IMR-90 (cell line): ENCODE measurements around the gene AUTS2. TPM values are rescaled to one million over a fixed set of nuclear protein-coding genes. Genes with fewer than 3 reads are reported as not detected.

ENCODE experiments used
- ATAC-seq: fragments of 200-7000 bp; cut with Tn5 transposase; 2 replicates; pipeline ENCODE4 v1.9.1; 2020; ENCODE audit warnings: low read depth, mild to moderate bottlenecking, moderate library complexity
- BruUV-seq: library from RNA; stranded (reverse); fragments of 400-500 nt; replicated peaks from 2 replicates; lab custom pipeline; 2021; lab: Mats Ljungman, UMichigan
- CTCF ChIA-PET: fragments of 300-600 bp; formaldehyde crosslinking; extraction: SDS; loops from one replicate; lab custom pipeline; 2021; ENCODE audit warnings: antibody characterized with exemption; lab: Yijun Ruan, JAX
- POLR2A ChIA-PET: fragments of 300-600 bp; sonication (Branson Sonifier 250); formaldehyde crosslinking; loops from one replicate; lab custom pipeline; 2022; ENCODE audit warnings: antibody characterized with exemption; ENCODE audit not compliant: unreplicated experiment; lab: Charles Lee
- DNase-seq: peaks from one replicate; pipeline ENCODE4 v3.0.0; 2013
- H2AFZ ChIP-seq: replicated peaks from 2 replicates; pipeline ENCODE3; 2013; ENCODE audit warnings: low read length, mild to moderate bottlenecking; ENCODE audit not compliant: poor library complexity
- H2AK5ac ChIP-seq: 2 replicates; pipeline ENCODE4 v1.6.1; 2013; ENCODE audit warnings: low read depth, low read length, inconsistent platforms
- H2AK9ac ChIP-seq: replicated peaks from 2 replicates; pipeline ENCODE3; 2013; ENCODE audit warnings: mild to moderate bottlenecking, low read depth, low read length, moderate library complexity; ENCODE audit not compliant: poor library complexity
- H2BK120ac ChIP-seq: 2 replicates; pipeline ENCODE4 v1.6.1; 2013; ENCODE audit warnings: low read depth, low read length, inconsistent platforms
- H2BK15ac ChIP-seq: 3 replicates; pipeline ENCODE4 v1.6.1; 2013; ENCODE audit warnings: low read depth, low read length, inconsistent platforms
- H2BK20ac ChIP-seq: 2 replicates; pipeline ENCODE4 v1.6.1; 2013; ENCODE audit warnings: low read depth, mild to moderate bottlenecking, inconsistent platforms, low read length, moderate library complexity
- H2BK5ac ChIP-seq: 2 replicates; pipeline ENCODE4 v1.6.1; 2013; ENCODE audit warnings: mild to moderate bottlenecking, low read depth, low read length, inconsistent platforms; ENCODE audit not compliant: poor library complexity, severe bottlenecking
- H3K14ac ChIP-seq: replicated peaks from 2 replicates; pipeline ENCODE4 v1.6.1; 2013; ENCODE audit warnings: low read depth, low read length, inconsistent platforms
- H3K18ac ChIP-seq: 2 replicates; pipeline ENCODE4 v1.6.1; 2013; ENCODE audit warnings: low read depth, low read length, control low read depth
- H3K23ac ChIP-seq: 2 replicates; pipeline ENCODE4 v1.6.1; 2013; ENCODE audit warnings: low read depth, low read length, inconsistent platforms
- H3K27ac ChIP-seq: 2 replicates; pipeline ENCODE4 v1.5.1; 2013; ENCODE audit warnings: mild to moderate bottlenecking, control low read depth, low read length; ENCODE audit not compliant: insufficient read depth
- H3K27me3 ChIP-seq: 2 replicates; pipeline ENCODE4 v1.6.1; 2013; ENCODE audit warnings: low read length; ENCODE audit not compliant: control insufficient read depth, insufficient read depth
- H3K36me3 ChIP-seq: 2 replicates; pipeline ENCODE4 v1.6.1; 2013; ENCODE audit warnings: low read length, mixed read lengths; ENCODE audit not compliant: control insufficient read depth, insufficient read depth
- H3K4ac ChIP-seq: 2 replicates; pipeline ENCODE4 v1.6.1; 2013; ENCODE audit warnings: low read depth, low read length, inconsistent platforms
- H3K4me1 ChIP-seq: 2 replicates; pipeline ENCODE4 v1.6.1; 2013; ENCODE audit warnings: low read length, mixed read lengths; ENCODE audit not compliant: control insufficient read depth, insufficient read depth
- H3K4me2 ChIP-seq: 2 replicates; pipeline ENCODE4 v1.6.1; 2013; ENCODE audit warnings: low read depth, mild to moderate bottlenecking, control low read depth, low read length, moderate library complexity
- H3K4me3 ChIP-seq: 2 replicates; pipeline ENCODE4 v1.5.1; 2013; ENCODE audit warnings: low read depth, mild to moderate bottlenecking, control low read depth, low read length, moderate library complexity; ENCODE audit not compliant: insufficient read depth
- H3K56ac ChIP-seq: 2 replicates; pipeline ENCODE4 v1.6.1; 2013; ENCODE audit warnings: low read length, inconsistent platforms; ENCODE audit not compliant: insufficient read depth; ENCODE audit errors: extremely low read depth
- H3K79me1 ChIP-seq, 2 experiments: 2 replicates each; pipeline ENCODE4 v1.6.1; 2013; ENCODE audit warnings: low read length in 2 of 2, inconsistent platforms in 1 of 2, low read depth in 1 of 2
- H3K9ac ChIP-seq: 2 replicates; pipeline ENCODE4 v1.6.1; 2013; ENCODE audit warnings: low read depth, low read length, control low read depth
- H3K9me1 ChIP-seq: 2 replicates; pipeline ENCODE4 v1.6.1; 2013; ENCODE audit warnings: low read length, inconsistent platforms; ENCODE audit not compliant: insufficient read depth
- H3K9me3 ChIP-seq: 2 replicates; pipeline ENCODE4 v1.6.1; 2013; ENCODE audit warnings: low read length; ENCODE audit not compliant: control insufficient read depth, insufficient read depth
- H4K20me1 ChIP-seq: 2 replicates; pipeline ENCODE4 v1.6.1; 2013; ENCODE audit warnings: low read length, inconsistent platforms; ENCODE audit not compliant: insufficient read depth
- H4K5ac ChIP-seq: 2 replicates; pipeline ENCODE4 v1.6.1; 2013; ENCODE audit warnings: mild to moderate bottlenecking, low read depth, low read length, control low read depth
- H4K8ac ChIP-seq, 2 experiments: 2 replicates each; pipeline ENCODE4 v1.6.1; 2013; ENCODE audit warnings: low read depth in 2 of 2, low read length in 2 of 2, control low read depth in 1 of 2, inconsistent platforms in 1 of 2
- H4K91ac ChIP-seq: 2 replicates; pipeline ENCODE4 v1.6.1; 2013; ENCODE audit warnings: low read depth, low read length, inconsistent platforms; ENCODE audit not compliant: insufficient read depth
- BHLHE40 ChIP-seq: fragments of 150-350 bp; IDR thresholded peaks from 2 replicates; pipeline ENCODE4 v1.6.1; 2016; ENCODE audit warnings: mild to moderate bottlenecking, low read depth, low read length
- CEBPB ChIP-seq: IDR thresholded peaks from 2 replicates; pipeline ENCODE4 v1.6.1; 2012; ENCODE audit warnings: low read depth, low read length, improper control_type of control experiment
- CHD1 ChIP-seq: IDR thresholded peaks from 2 replicates; pipeline ENCODE4 v1.6.1; 2012; ENCODE audit warnings: low read depth, low read length, improper control_type of control experiment
- FOS ChIP-seq: fragments of 150-350 bp; IDR thresholded peaks from 2 replicates; pipeline ENCODE4 v1.6.1; 2016; ENCODE audit warnings: low read depth, low read length
- MAFK ChIP-seq: IDR thresholded peaks from 2 replicates; pipeline ENCODE4 v1.6.1; 2012; ENCODE audit warnings: low read depth, low read length, improper control_type of control experiment
- MAZ ChIP-seq: IDR thresholded peaks from 2 replicates; pipeline ENCODE4 v1.6.1; 2012; ENCODE audit warnings: low read depth, mild to moderate bottlenecking, low read length, improper control_type of control experiment, moderate library complexity, borderline replicate concordance
- MXI1 ChIP-seq: IDR thresholded peaks from 2 replicates; pipeline ENCODE4 v1.6.1; 2012; ENCODE audit warnings: low read depth, mild to moderate bottlenecking, low read length, moderate library complexity, borderline replicate concordance
- POLR2A ChIP-seq: IDR thresholded peaks from 2 replicates; pipeline ENCODE4 v1.6.1; 2012; ENCODE audit warnings: mild to moderate bottlenecking, low read depth, low read length
- RAD21 ChIP-seq: IDR thresholded peaks from 2 replicates; pipeline ENCODE4 v1.6.1; 2012; ENCODE audit warnings: low read length, improper control_type of control experiment
- RCOR1 ChIP-seq: IDR thresholded peaks from 2 replicates; pipeline ENCODE4 v1.6.1; 2012; ENCODE audit warnings: mild to moderate bottlenecking, low read length, improper control_type of control experiment; ENCODE audit not compliant: insufficient replicate concordance
- RFX5 ChIP-seq: IDR thresholded peaks from 2 replicates; pipeline ENCODE4 v1.8.0; 2012; ENCODE audit warnings: low read depth, mild to moderate bottlenecking, low read length, moderate library complexity
- SMC3 ChIP-seq: fragments of 150-350 bp; IDR thresholded peaks from 2 replicates; pipeline ENCODE4 v1.6.1; 2016; ENCODE audit warnings: low read depth, mild to moderate bottlenecking, antibody characterized with exemption, low read length, moderate library complexity
- WGBS, 2 experiments: methylation state at CpG; one replicate each; pipeline versions ENCODE4 v1.1.5 to v1.1.7; 2013; ENCODE audit warnings: missing lambda C conversion rate in 2 of 2; ENCODE audit not compliant: insufficient read length in 1 of 2; ENCODE audit errors: extremely low coverage in 2 of 2; 5-methylcytosine and 5-hydroxymethylcytosine counted together
- dilution Hi-C: fragments of 300-500 bp; cut with HindIII; formaldehyde crosslinking; loops from one replicate; pipeline ENCODE4 v1.14.3; 2018; ENCODE audit warnings: low sequenced_read_pairs; ENCODE audit not compliant: unreplicated experiment
- in situ Hi-C: fragments of 300-500 bp; cut with MboI; formaldehyde crosslinking; loops from 3 replicates; pipeline ENCODE4 v1.14.3; 2019; ENCODE audit warnings: low sequenced_read_pairs, inconsistent platforms, mixed read lengths
- intact Hi-C: fragments of 100-400 bp; cut with micrococcal nuclease; formaldehyde crosslinking; loops from 2 replicates; pipeline ENCODE4 v1.10.0; 2022
- polyA plus RNA-seq, 3 experiments: library from polyadenylated mRNA; depleted of rRNA; stranded (reverse); fragments of >200 nt; gene quantifications; 2 replicates each; pipeline ENCODE4 v1.2.3, GENCODE V29; 2012; ENCODE audit warnings: low replicate concordance in 1 of 3
- total RNA-seq: library from RNA; depleted of rRNA; stranded (reverse); fragments of >200 nt; gene quantifications from 2 replicates; pipeline ENCODE4 v1.2.3, GENCODE V29; 2012
- TF ChIP-seq, protein P1 (sequence below): fragments of 150-350 bp; IDR thresholded peaks from 2 replicates; pipeline ENCODE4 v1.6.1; 2016; ENCODE audit warnings: low read depth, mild to moderate bottlenecking, low read length, moderate library complexity, borderline replicate concordance
- TF ChIP-seq, protein P2 (sequence below): fragments of 150-350 bp; IDR thresholded peaks from 2 replicates; pipeline ENCODE4 v1.6.1; 2017; ENCODE audit warnings: mild to moderate bottlenecking, antibody characterized with exemption, low read length, low read depth
- TF ChIP-seq, protein P3 (sequence below): conservative IDR thresholded peaks from 2 replicates; pipeline ENCODE4 v1.5.1; 2012; ENCODE audit warnings: mild to moderate bottlenecking, low read depth, low read length, improper control_type of control experiment

AUTS2 gene
- total and polyA plus RNA-seq, 2 of the 4 experiments (the other 2 are of a cell fraction) = 0.90 to 3.0 TPM

GRCh38 chr7:70634071-70634470 is 1035.8 kb downstream of the AUTS2 start:
- Histone ChIP-seq H3K4me1 (peaks cover 11% of the 10 kb centered on the region), H2AK9ac (peak overlapping the region; percentile 70), H3K56ac (no peak overlapping the region), H3K4me2 (no peak overlapping the region), H2AFZ (peak overlapping the region; percentile 85), H3K9me3 (no peaks in the 10 kb centered on the region), H3K36me3 (no peaks in the 10 kb centered on the region), H3K18ac (no peak overlapping the region; the same call in 1 of the 2 replicates), H2BK5ac (peak overlapping the region; percentile 75), H4K91ac (peak overlapping the region; percentile 22; the same call in 1 of the 2 replicates), H4K8ac (peak overlapping the region in 1 of 2 experiments; percentile 7; a peak in 1 of 4 replicates), H4K5ac (no peak overlapping the region; the same call in 1 of the 2 replicates), H2AK5ac (no peak overlapping the region; the same call in 1 of the 2 replicates), H3K79me1 (no peaks in the 10 kb centered on the region), H3K4me3 (no peak overlapping the region), H3K27me3 (no peaks in the 10 kb centered on the region), H2BK120ac (peak overlapping the region; percentile 55), H4K20me1 (no peaks in the 10 kb centered on the region), H3K9ac (no peak overlapping the region), H3K9me1 (peaks cover 14% of the 10 kb centered on the region), H3K27ac (no peak overlapping the region), H3K23ac (no peak overlapping the region), H3K4ac (0 out of 2 replicates have a peak overlapping the region, but pooled peaks have one; percentile 54), H2BK20ac (peak overlapping the region; percentile 76; the same call in 1 of the 2 replicates), H3K14ac (no peak overlapping the region; the same call in 1 of the 2 replicates), H2BK15ac (0 out of 3 replicates have a peak overlapping the region, but pooled peaks have one; percentile 16)
- dilution Hi-C loops (no loop called here), intact Hi-C loops (no loop called here), in situ Hi-C loops (no loop called here)
- no peak for ATAC-seq
- DNase-seq = no peak
- BruUV-seq = no TSS peak
- WGBS, 2 experiments = 94% methylated on average over 5 of the region's 8 CpGs; no CpG with 5 or more reads in 1 of the 2 experiments
- CTCF ChIA-PET = no interaction called here
- POLR2A ChIA-PET = no interaction called here
- TF ChIP-seq RFX5 (no peak), POLR2A (no peak), RCOR1 (no peak), RAD21 (no peak), CHD1 (no peak), CEBPB (no peak), SMC3 (no peak), MXI1 (no peak), MAFK (no peak), FOS (no peak), MAZ (no peak), BHLHE40 (no peak)
- TF ChIP-seq, protein P1, sequence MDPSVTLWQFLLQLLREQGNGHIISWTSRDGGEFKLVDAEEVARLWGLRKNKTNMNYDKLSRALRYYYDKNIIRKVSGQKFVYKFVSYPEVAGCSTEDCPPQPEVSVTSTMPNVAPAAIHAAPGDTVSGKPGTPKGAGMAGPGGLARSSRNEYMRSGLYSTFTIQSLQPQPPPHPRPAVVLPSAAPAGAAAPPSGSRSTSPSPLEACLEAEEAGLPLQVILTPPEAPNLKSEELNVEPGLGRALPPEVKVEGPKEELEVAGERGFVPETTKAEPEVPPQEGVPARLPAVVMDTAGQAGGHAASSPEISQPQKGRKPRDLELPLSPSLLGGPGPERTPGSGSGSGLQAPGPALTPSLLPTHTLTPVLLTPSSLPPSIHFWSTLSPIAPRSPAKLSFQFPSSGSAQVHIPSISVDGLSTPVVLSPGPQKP = no peak
- TF ChIP-seq, protein P2, sequence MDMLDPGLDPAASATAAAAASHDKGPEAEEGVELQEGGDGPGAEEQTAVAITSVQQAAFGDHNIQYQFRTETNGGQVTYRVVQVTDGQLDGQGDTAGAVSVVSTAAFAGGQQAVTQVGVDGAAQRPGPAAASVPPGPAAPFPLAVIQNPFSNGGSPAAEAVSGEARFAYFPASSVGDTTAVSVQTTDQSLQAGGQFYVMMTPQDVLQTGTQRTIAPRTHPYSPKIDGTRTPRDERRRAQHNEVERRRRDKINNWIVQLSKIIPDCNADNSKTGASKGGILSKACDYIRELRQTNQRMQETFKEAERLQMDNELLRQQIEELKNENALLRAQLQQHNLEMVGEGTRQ = no peak
- TF ChIP-seq, protein P3, sequence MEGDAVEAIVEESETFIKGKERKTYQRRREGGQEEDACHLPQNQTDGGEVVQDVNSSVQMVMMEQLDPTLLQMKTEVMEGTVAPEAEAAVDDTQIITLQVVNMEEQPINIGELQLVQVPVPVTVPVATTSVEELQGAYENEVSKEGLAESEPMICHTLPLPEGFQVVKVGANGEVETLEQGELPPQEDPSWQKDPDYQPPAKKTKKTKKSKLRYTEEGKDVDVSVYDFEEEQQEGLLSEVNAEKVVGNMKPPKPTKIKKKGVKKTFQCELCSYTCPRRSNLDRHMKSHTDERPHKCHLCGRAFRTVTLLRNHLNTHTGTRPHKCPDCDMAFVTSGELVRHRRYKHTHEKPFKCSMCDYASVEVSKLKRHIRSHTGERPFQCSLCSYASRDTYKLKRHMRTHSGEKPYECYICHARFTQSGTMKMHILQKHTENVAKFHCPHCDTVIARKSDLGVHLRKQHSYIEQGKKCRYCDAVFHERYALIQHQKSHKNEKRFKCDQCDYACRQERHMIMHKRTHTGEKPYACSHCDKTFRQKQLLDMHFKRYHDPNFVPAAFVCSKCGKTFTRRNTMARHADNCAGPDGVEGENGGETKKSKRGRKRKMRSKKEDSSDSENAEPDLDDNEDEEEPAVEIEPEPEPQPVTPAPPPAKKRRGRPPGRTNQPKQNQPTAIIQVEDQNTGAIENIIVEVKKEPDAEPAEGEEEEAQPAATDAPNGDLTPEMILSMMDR = no peak
